Retina (tissue), 1 donor: ENCODE data around the gene EFHC1.

Experiments
- DNase-seq: peaks from one replicate; pipeline ENCODE4 v3.0.0-alpha.2; 2016

The EFHC1 gene

DNA sequence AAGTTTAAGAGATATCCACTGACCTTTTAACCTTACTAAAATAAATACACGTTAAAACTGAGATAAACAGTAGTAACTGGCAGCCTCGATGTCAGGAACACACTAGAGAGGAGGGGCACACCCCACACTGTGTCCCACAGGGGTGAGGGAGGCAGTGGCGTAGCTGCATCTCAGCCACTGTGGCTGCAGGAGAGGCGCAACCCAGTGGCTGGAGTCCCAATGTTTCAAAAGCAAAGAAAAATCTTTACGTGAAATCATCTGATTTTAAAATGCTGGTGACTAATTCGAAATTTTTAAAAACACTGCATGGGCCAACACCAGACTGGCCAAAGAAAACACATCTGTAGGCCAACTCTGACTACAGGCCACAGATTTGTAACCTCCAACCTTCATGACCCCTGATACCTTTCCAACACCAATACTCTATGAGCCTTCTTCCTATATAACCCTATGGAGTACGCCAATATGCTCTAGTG, 102.0 kb downstream of the EFHC1 start:
- DNase-seq = no peak

GRCh38 chr6:52522655-52523054, 102.5 kb downstream of the EFHC1 start:
- no peak for DNase-seq

DNA sequence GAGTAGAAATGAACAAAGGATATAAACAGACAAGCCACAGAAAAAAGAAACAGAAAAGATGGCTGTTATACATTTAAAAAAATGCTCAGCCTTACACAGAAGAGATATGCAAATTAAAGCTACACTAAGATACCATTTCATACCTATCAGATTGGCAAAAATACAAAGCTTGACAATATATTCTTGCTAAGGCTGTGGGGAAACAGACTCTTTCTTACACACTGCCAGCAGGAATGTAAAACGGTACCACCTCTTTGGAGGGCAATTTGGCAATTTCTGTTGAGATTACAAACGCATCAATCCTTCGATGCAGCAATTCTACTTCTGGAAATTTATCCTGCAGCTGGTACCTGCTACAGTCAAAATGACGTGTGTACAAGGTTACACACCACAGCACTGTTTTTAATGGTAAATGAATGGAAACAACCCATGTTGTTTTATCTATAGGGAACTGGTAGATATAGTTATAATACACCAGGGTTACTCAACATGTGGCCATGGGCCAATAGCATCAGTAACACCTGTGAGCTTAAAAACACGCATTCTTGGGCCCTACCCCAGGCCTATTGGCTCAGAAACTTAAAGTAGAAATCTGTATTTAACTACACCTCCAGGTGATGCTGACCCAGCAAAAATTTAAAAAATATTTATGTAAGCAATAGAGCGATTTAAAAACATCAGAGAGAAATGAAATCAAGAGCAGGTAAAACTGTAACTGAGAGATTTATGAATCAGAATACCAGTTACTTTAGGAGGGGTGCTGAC, 103.4 kb downstream of the EFHC1 start:
- DNase-seq = no peak

DNA sequence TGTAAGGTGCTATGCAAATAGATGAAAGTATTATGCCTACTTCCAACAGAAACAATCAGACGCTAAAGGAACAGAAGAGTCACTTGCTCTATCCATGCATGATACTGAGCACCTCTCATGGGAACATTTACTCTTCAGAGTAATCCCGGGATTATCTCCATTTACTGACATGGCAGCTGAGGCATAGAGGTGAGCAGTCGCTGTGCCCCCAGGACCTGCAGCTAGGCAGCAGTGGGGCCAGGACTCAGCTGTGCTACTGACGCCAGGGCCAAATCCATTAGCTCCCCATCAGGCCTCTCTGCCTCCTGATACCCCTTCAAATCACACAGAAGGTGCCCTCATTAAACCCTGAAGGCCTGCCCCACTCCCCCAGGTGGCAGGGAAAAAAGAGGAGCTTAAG, 104.8 kb downstream of the EFHC1 start:
- no peak for DNase-seq

DNA sequence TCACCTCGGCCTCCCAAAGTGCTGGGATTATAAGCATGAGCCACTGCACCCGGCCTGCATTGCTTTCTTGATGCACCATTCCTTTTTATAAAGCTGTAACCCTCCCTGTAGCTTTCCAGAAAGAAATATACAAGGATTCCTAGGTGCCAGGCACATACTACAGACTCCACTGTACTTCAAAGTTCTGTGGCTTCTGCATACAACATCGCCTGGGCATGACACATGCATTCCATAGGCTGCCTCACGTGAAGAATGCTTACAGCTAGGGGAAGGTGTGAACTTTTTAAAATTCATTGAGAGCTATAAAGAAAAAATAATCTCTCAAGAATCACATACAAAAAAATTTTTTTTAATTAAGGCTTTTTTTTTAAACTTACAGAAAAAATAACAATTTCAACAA, 106.5 kb downstream of the EFHC1 start:
- DNase-seq = no peak

- no peak for DNase-seq
Observed at GRCh38 chr6:52527436-52527835, 107.3 kb downstream of the EFHC1 start.

GRCh38 chr6:52529311-52529710, 109.2 kb downstream of the EFHC1 start:
- no peak for DNase-seq

- no peak for DNase-seq
Observed at GRCh38 chr6:52530351-52530750, 110.2 kb downstream of the EFHC1 start.

- no peak for DNase-seq
Observed at GRCh38 chr6:52531396-52531795, 111.3 kb downstream of the EFHC1 start.

GRCh38 chr6:52531834-52532233, 111.7 kb downstream of the EFHC1 start:
- no peak for DNase-seq

GRCh38 chr6:52532457-52532856, 112.3 kb downstream of the EFHC1 start:
- no peak for DNase-seq

- no peak for DNase-seq
Observed at GRCh38 chr6:52533491-52533890, 113.3 kb downstream of the EFHC1 start.

GRCh38 chr6:52534363-52534762, 114.2 kb downstream of the EFHC1 start:
- no peak for DNase-seq

DNA sequence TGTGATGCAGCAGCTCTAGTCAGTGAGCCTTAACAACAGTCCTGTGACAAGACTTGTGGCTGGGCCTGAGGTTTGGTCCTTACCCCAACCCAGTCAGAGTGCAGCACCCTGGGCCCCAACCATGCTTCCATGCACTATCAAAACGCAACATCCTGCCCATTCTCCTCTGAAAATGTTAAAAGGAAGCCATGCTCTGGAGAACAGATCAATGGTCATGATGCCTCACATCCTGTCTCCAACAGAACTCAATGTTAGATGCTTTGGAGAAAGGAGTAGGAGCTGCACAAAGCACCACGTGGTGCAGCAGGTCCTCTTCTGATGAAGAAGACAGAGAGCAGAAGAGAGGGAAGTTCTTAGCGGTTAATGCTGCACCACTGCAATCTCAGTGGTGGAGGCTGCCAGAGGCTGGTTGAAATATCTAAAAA, 114.8 kb downstream of the EFHC1 start:
- DNase-seq = no peak

DNA sequence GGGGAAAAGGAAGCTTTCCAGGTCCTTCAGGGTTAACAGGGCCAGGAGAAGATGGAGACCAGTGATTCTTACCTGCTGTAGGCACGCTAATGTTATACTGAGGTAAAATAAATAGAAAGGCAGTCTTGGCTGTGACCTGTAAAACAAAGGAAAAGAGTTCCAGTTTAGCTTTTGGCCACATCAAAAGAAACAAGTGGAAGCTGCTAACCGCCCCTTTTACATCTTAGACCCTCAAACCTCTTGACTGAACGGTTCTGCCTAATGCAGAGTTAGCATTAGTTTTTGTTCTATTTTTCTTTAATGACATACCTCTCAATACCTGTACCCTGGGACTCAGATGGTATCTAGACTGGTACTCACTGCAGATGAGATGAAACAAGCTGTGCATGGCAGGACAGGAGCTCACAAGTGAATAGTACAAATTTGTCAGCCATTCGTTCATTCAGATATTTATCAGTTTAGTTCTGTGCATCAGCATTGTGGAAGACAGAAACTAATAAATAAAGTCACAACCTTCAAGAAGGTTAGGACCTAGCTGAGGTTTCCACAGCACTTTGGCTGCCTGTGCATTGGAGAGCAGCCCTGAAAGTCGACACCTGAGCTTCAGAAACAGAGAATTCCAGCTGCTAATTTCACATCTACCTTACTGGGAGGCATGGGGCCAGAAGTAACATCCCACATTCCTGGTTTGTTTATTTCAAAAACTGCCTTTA, 115.7 kb downstream of the EFHC1 start:
- no peak for DNase-seq

GRCh38 chr6:52536424-52536916, 116.3 kb downstream of the EFHC1 start:
- no peak for DNase-seq

- no peak for DNase-seq
Observed at GRCh38 chr6:52537001-52537753, 117.0 kb downstream of the EFHC1 start.

GRCh38 chr6:52538252-52538900, 118.2 kb downstream of the EFHC1 start:
- no peak for DNase-seq

DNA sequence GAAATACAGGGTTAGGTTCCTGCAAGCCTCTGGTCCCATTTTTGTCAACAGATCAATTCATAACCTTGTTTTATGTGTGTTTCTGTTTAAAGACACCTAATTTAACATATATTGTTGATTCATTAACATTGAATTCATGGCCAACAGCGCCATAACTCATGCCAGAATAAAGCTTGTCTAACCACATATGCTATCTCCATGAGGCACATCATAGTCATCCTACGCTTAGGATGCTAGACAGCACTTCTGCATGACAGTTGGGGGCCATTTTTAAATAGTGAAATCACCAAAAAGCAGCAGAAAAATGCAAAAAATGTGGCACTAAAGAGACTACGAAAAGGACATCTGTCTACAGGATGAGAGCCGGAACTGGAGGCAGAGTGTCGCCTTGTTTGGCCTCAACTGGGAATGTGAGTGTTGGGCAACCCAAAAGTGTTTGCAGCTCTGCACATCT, 118.8 kb downstream of the EFHC1 start:
- DNase-seq = no peak

DNA sequence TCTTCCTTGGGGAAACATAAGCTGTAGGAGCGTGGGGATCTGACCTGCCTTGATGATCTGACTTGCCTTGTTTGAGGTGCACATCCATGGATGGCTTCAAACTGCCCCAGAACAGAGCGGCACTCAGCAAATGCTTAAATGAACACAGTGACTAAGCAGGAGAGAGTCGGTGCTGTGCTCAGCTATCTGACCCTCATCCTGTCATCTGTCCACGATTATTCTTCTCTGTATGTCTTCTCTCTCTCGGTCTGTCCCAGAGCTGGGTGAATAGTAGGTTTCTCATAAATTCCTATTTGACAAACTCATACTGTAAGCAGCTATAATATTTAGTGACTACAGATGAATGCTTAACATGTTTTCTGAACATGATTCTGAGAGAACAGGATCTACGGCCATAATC, 119.5 kb downstream of the EFHC1 start:
- DNase-seq = no peak

DNA sequence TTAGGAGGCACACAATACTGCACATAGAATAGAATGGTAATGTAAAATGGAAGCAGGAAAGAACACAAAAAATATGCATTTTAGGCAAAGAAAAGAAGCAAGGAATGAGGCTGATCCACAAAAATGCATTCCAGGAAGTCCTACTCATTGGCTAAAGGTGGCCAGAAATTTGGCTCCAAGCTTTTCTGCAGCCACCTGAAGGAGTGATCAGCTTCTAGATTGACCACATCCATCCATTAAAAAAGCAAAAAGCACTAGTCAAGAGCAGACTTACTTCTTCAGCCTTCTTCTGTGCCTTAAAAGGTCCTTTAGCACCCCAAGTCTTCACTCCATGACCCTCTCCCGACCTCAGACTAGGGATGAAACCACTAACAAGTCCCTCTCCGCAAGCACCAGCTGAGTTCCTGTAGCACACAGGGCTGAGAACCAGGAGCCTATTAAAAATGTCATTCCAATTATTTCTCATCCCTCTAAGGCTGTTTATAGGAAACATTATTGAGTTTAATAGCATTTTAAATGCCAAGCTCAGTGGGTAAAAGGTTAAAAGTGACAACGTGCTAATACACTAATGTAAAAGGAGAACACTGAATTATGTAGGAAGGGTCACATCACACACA, 120.3 kb downstream of the EFHC1 start:
- DNase-seq = no peak

- no peak for DNase-seq
Observed at GRCh38 chr6:52541135-52541534, 121.0 kb downstream of the EFHC1 start.
